ENCODE data around the gene KRT86. TPM values are rescaled to one million over a fixed set of nuclear protein-coding genes. Genes with fewer than 3 reads are reported as not detected.

KRT86 gene
- total and polyA plus RNA-seq, 2 experiments from 2014 or later, result 0.16 TPM; not detected in 1

GRCh38 chr12:52256584-52256935 lies 17.9 kb upstream of the KRT86 start:
- H3K4me3 Mint-ChIP-seq, result no peak overlapping the region
- H3K9me2 ChIP-seq (ENCODE audit: insufficient read depth), result no peaks in the 10 kb centered on the region; the same call in 1 of the 2 replicates
- DNase-seq (ENCODE audit: low spot score) (no peak), ATAC-seq (no peak)
- no peak overlapping the region for H2AFZ ChIP-seq
- H3K4me2 ChIP-seq, result no peak overlapping the region
- H3K36me3 Mint-ChIP-seq (ENCODE audit: low read depth), result peaks cover 4% of the 10 kb centered on the region; the same call in 1 of the 3 replicates
- H3K27ac Mint-ChIP-seq, result no peak overlapping the region
- H3K36me3 ChIP-seq (ENCODE audit: insufficient read depth), result no peaks in the 10 kb centered on the region
- H3K27me3 ChIP-seq (ENCODE audit: insufficient read depth), result peaks cover 49% of the 10 kb centered on the region
- TF ChIP-seq NANOG (IDR thresholded peaks at IDR 0.05; ENCODE audit: borderline replicate concordance) (no peak), ZNF331 (CRISPR knock-in tag; IDR thresholded peaks at IDR 0.05; ENCODE audit: low read depth) (no peak), EZH2 (IDR thresholded peaks at IDR 0.05; ENCODE audit: low read depth, unreplicated experiment) (no peak), EZH2phosphoT487 (IDR thresholded peaks at IDR 0.05; ENCODE audit: unreplicated experiment) (no peak), ETS1 (IDR thresholded peaks at IDR 0.05) (no peak), CREB1 (CRISPR knock-in tag; IDR thresholded peaks at IDR 0.05; ENCODE audit: low read depth) (no peak), POLR2AphosphoS5 (IDR thresholded peaks at IDR 0.05; ENCODE audit: low read depth) (no peak), ZNF462 (CRISPR knock-in tag; IDR thresholded peaks at IDR 0.05) (no peak), STAT1 (IDR thresholded peaks at IDR 0.05; ENCODE audit: unreplicated experiment) (no peak), REST (IDR thresholded peaks at IDR 0.05; ENCODE audit: unreplicated experiment) (no peak), JUNB (IDR thresholded peaks at IDR 0.05; ENCODE audit: unreplicated experiment) (no peak)
- TF ChIP-seq, protein P1, sequence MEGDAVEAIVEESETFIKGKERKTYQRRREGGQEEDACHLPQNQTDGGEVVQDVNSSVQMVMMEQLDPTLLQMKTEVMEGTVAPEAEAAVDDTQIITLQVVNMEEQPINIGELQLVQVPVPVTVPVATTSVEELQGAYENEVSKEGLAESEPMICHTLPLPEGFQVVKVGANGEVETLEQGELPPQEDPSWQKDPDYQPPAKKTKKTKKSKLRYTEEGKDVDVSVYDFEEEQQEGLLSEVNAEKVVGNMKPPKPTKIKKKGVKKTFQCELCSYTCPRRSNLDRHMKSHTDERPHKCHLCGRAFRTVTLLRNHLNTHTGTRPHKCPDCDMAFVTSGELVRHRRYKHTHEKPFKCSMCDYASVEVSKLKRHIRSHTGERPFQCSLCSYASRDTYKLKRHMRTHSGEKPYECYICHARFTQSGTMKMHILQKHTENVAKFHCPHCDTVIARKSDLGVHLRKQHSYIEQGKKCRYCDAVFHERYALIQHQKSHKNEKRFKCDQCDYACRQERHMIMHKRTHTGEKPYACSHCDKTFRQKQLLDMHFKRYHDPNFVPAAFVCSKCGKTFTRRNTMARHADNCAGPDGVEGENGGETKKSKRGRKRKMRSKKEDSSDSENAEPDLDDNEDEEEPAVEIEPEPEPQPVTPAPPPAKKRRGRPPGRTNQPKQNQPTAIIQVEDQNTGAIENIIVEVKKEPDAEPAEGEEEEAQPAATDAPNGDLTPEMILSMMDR (conservative IDR thresholded peaks at IDR 0.05; ENCODE audit: low read depth in 2 of 2), result no peak
- H4K20me1 ChIP-seq (replicated peaks; ENCODE audit: insufficient read depth), result no peaks in the 10 kb centered on the region; the same call in 1 of the 2 replicates
- no peaks in the 10 kb centered on the region for H3K4me1 ChIP-seq (ENCODE audit: insufficient read depth)
- no peak overlapping the region for H3K4me3 ChIP-seq
- no peak overlapping the region for H3K27ac ChIP-seq (ENCODE audit: low read depth)
- H3K27me3 Mint-ChIP-seq (ENCODE audit: insufficient read depth, low read depth, poor library complexity), result peaks cover 47% of the 10 kb centered on the region
- H3K79me2 ChIP-seq (replicated peaks; ENCODE audit: insufficient read depth), result no peaks in the 10 kb centered on the region
- H3K9me3 Mint-ChIP-seq, result peaks cover 26% of the 10 kb centered on the region
- H3K4me1 Mint-ChIP-seq, result peaks cover 13% of the 10 kb centered on the region
- H3F3A ChIP-seq (replicated peaks; ENCODE audit: low read depth), result no peaks in the 10 kb centered on the region
